Activated CD8-positive, alpha-beta memory T cell treated with anti-CD3 and anti-CD28 coated beads for 48 hours (primary cell): ENCODE data around the gene CRBN.

Experiments
- DNase-seq, 3 experiments: peaks; one replicate each; pipeline ENCODE4 v3.0.0-alpha.2; 2020; ENCODE audit warnings: low read depth in 2 of 3, low spot score in 2 of 3

Gene CRBN

GRCh38 chr3:3110749-3111361, 68.6 kb downstream of the CRBN start:
- DNase-seq, result no peak

GRCh38 chr3:3110299-3110630, 69.2 kb downstream of the CRBN start, which contains the start of gene IL5RA:
Gene IL5RA (minus strand): TSS chr3:3110374. CDS start chr3:3104984, 5,390 bp downstream.
- DNase-seq, result no peak

GRCh38 chr3:3109407-3110298, 69.8 kb downstream of the CRBN start:
- DNase-seq, result no peak

GRCh38 chr3:3107858-3108257, 71.6 kb downstream of the CRBN start:
- no peak for DNase-seq

- no peak for DNase-seq
These were observed 72.3 kb downstream of the CRBN start for GRCh38 chr3:3107181-3107580.

- no peak for DNase-seq
These were observed 73.7 kb downstream of the CRBN start for GRCh38 chr3:3105815-3106214.

GRCh38 chr3:3105246-3105645, 74.2 kb downstream of the CRBN start:
- no peak for DNase-seq

GRCh38 chr3:3102751-3103150, 76.7 kb downstream of the CRBN start:
- DNase-seq, result no peak

GRCh38 chr3:3101660-3102458, 77.6 kb downstream of the CRBN start:
- no peak for DNase-seq
